Esophagus squamous epithelium (tissue), 4 donors: Measurements from ENCODE around the gene ZDHHC19.

Experiments used
- CTCF ChIP-seq, 6 experiments: fragments of 450-650 bp in 4 of 6; fragments of 200-600 bp in 2 of 6; sonication (generic) in 2 of 6; IDR thresholded peaks; one replicate each; pipeline ENCODE4 v1.5.1; 2016 to 2019; ENCODE audit warnings: antibody characterized with exemption in 6 of 6, mild to moderate bottlenecking in 4 of 6, moderate library complexity in 4 of 6
- POLR2A ChIP-seq, 4 donors: fragments of 450-650 bp; IDR thresholded peaks; one replicate each; pipeline ENCODE4 v1.6.1; 2017; ENCODE audit warnings: antibody characterized with exemption in 4 of 4, mild to moderate bottlenecking in 4 of 4, moderate library complexity in 3 of 4

GRCh38 chr3:196177567-196177966, 33.6 kb downstream of the ZDHHC19 start:
- TF ChIP-seq POLR2A (IDR thresholded peaks at IDR 0.05) = no peak
- no peak for TF ChIP-seq CTCF (IDR thresholded peaks at IDR 0.05)
